Lower lobe of right lung (tissue), 2 donors: ENCODE measurements around the gene XPR1. TPM values are rescaled to one million over a fixed set of nuclear protein-coding genes. Genes with fewer than 3 reads are reported as not detected.

ENCODE experiments used
- ATAC-seq, 2 donors: fragments of 200-7000 bp; cut with Tn5 transposase; one replicate each; pipeline ENCODE4 v1.9.1; 2020 to 2022; ENCODE audit warnings: mild to moderate bottlenecking in 2 of 2, moderate library complexity in 2 of 2
- DNase-seq: peaks from one replicate; pipeline ENCODE4 v3.0.0-alpha.2; 2020
- H3K27ac ChIP-seq: fragments of 200-600 bp; one replicate; pipeline ENCODE4 v1.8.0; 2022
- H3K27me3 ChIP-seq: fragments of 200-600 bp; one replicate; pipeline ENCODE4 v1.8.0; 2022; ENCODE audit warnings: low read depth
- H3K36me3 ChIP-seq: fragments of 200-600 bp; one replicate; pipeline ENCODE4 v1.8.0; 2022; ENCODE audit warnings: mild to moderate bottlenecking
- H3K4me1 ChIP-seq: fragments of 200-600 bp; one replicate; pipeline ENCODE4 v1.8.0; 2022
- H3K4me3 ChIP-seq: fragments of 200-600 bp; one replicate; pipeline ENCODE4 v1.8.0; 2022; ENCODE audit warnings: mild to moderate bottlenecking
- H3K9me3 ChIP-seq: fragments of 200-600 bp; one replicate; pipeline ENCODE4 v1.8.0; 2022
- intact Hi-C: fragments of 100-400 bp; cut with DNase I; formaldehyde crosslinking; loops from one replicate; pipeline ENCODE4 v1.11.0; 2022
- total RNA-seq: library from RNA; stranded (reverse); fragmentation: NEBNext Ultra II Directional; extraction: Animal tissue kit (Norgen Biotek cat#: 25700); gene quantifications from one replicate; pipeline ENCODE4 v1.2.1, GENCODE V29; 2021
- TF ChIP-seq, protein P1 (sequence below): fragments of 200-600 bp; IDR thresholded peaks from one replicate; pipeline ENCODE4 v1.8.0; 2022; ENCODE audit warnings: antibody characterized with exemption, mild to moderate bottlenecking
- donor health status: DM: no; HTN: yes; CAD: no; lungs with severe emphysema.

Gene XPR1
- total RNA-seq, 1 donor from 2014 or later = 21.1 TPM

DNA sequence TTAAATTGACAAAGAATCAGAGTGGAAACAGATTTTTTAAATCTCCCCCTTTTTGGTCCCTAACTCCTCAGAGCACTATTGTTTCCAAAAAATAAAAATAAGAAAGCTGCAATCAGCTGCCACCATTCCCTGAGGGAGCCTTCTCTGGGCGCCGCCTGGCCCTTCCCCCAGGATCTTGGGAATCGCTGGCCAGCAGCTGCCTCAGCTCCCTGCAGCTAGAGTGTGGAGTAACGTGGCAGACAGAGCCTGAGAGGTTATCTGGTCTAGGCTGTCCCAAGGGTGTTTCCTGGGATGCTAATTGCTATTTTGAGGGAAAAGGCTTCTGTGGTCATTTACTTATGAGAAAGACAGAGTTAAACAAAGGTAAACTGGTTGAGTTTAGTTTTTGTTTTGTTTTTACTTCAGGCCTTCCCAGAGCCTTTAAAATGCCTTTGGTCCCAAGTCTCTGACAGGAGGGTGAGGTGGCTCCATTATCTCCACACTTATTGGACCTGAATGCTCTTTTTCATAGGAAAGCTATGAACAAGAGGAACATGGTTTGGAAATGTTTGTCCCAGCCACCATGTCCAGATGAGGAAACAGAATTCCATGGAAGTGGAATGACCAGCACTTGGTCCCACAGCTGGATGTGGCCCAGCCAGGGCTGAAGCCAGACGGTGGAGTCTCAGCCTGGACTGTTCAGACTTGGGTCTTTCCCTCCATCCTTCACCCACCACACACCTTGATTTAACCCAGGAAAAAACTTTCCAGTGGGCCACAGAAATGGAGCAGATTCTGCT lies 266.8 kb downstream of the XPR1 start:
- no peak overlapping the region for H3K4me3 ChIP-seq
- TF ChIP-seq, protein P1, sequence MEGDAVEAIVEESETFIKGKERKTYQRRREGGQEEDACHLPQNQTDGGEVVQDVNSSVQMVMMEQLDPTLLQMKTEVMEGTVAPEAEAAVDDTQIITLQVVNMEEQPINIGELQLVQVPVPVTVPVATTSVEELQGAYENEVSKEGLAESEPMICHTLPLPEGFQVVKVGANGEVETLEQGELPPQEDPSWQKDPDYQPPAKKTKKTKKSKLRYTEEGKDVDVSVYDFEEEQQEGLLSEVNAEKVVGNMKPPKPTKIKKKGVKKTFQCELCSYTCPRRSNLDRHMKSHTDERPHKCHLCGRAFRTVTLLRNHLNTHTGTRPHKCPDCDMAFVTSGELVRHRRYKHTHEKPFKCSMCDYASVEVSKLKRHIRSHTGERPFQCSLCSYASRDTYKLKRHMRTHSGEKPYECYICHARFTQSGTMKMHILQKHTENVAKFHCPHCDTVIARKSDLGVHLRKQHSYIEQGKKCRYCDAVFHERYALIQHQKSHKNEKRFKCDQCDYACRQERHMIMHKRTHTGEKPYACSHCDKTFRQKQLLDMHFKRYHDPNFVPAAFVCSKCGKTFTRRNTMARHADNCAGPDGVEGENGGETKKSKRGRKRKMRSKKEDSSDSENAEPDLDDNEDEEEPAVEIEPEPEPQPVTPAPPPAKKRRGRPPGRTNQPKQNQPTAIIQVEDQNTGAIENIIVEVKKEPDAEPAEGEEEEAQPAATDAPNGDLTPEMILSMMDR = no peak
- no peaks in the 10 kb centered on the region for H3K36me3 ChIP-seq
- no peaks in the 10 kb centered on the region for H3K27me3 ChIP-seq
- no peak overlapping the region for H3K27ac ChIP-seq
- ATAC-seq = peak in 1 of 2 donors; percentile 14
- no peak for DNase-seq
- H3K4me1 ChIP-seq = peaks cover 4% of the 10 kb centered on the region
- intact Hi-C loops = no loop called here
- H3K9me3 ChIP-seq = no peaks in the 10 kb centered on the region

DNA sequence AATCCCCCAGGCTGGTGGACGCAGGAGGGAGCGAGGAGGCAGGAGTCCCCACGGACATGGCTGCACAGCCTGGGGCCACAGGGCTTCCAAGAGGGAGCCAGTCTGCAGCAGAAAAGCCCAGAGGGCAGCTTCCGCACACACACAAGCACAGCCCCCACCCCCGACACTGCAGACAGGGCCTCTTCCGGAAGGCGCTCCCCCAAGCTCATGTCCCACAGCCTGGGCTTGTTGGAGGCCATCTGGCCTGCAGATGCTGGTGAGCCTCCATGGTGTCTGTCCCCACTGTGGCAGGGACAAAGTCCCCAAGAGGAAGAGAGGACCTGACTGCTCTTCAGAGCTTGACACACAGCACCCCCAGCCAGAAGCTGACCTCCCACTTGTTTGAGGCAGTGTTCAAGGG lies 267.4 kb downstream of the XPR1 start:
- intact Hi-C loops = no loop called here
- H3K27ac ChIP-seq = no peak overlapping the region
- no peaks in the 10 kb centered on the region for H3K27me3 ChIP-seq
- H3K4me3 ChIP-seq = no peak overlapping the region
- ATAC-seq (no peak), DNase-seq (no peak)
- H3K9me3 ChIP-seq = no peaks in the 10 kb centered on the region
- peaks cover 4% of the 10 kb centered on the region for H3K4me1 ChIP-seq
- no peaks in the 10 kb centered on the region for H3K36me3 ChIP-seq
- TF ChIP-seq, protein P1 = no peak

DNA sequence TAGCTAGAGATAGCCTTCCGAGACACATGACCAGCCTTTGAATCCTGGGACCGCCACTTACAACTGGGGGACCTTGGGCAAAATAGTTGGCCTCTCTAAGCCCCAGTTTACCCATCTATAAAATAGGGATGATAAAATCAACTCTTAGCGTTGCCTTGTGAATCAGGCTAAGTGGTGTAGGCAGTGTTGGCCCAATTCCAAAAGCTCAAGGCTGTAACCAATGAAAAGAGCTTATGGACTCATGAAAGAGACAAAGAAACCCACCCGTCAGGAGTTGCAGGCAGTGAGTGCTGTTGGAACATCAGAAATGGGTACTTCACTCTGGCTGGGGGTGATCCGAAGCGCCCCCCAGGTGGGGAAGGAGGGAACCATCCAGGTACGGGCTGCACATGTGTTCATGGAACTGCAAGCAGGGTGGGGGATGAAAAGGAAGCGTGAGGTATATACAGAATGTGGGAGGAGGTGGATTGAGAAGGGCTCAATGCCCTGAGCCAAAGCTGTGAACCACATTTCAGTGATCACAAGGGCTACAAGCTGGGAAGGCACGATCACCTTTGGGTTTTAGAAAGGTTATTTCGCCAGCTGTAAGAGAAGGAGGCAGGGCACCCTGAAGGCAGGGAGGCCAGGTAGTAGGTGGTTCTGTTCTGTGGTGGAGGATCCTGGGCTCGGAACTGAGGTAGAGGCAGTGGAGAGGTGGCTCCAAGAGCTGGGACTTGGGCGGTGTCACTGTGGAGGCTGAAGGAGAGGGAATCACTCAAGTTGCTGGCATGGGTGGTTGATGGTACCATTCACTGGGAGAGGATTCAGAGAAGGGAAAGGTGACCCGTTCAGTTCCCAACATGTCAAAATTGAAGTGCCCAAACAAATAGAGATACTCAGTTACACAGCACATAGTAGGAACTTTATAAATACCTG lies 269.5 kb downstream of the XPR1 start:
- DNase-seq (no peak), ATAC-seq (no peak)
- intact Hi-C loops = no loop called here
- Histone ChIP-seq H3K36me3 (no peaks in the 10 kb centered on the region), H3K27me3 (no peaks in the 10 kb centered on the region), H3K9me3 (no peaks in the 10 kb centered on the region), H3K4me1 (peaks cover 4% of the 10 kb centered on the region), H3K4me3 (no peak overlapping the region), H3K27ac (no peak overlapping the region)
- TF ChIP-seq, protein P1 = no peak

DNA sequence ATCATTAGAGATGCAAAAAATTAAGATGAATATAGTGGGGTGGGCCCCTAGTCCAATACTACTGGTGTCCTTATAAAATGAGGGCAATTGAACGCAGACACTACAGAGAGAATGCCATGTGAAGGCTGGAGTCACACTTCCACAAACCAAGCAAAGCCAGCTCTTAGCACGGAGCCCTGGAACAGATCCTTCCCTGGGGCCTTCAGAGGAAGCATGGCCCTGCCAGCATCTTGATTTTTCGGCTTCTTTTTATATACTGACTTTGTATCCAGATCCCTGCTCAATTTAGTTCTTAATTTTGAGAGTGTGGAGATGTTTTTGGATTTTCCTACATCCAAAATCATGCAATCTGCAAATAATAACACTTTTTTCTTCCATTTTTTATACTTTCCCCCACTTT lies 270.7 kb downstream of the XPR1 start:
- TF ChIP-seq, protein P1 = no peak
- intact Hi-C loops = no loop called here
- ATAC-seq = no peak

DNA sequence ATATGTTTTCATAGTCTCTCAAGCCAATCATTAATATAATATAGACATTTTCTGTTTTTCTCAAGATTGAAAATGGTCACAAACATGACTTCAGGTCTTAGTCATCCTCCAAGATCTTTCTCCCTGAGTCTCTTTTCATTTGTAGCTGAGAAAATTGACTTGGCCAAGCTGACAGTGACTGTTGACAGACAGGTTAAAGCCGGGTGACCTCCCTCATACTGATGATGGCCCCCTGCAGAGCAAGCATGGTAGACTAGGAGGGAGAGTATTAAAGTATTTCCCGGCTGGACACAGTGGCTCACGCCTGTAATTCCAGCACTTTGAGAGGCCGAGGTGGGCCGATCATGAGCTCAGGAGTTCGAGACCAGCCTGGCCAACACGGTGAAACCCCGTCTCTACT lies 274.1 kb downstream of the XPR1 start:
- Histone ChIP-seq H3K36me3 (no peaks in the 10 kb centered on the region), H3K27me3 (no peaks in the 10 kb centered on the region), H3K9me3 (no peaks in the 10 kb centered on the region), H3K4me3 (no peak overlapping the region), H3K4me1 (no peaks in the 10 kb centered on the region), H3K27ac (no peak overlapping the region)
- intact Hi-C loops = no loop called here
- TF ChIP-seq, protein P1 = no peak
- ATAC-seq = no peak
- DNase-seq = no peak

More for the DNA sequence above, 270.7 kb downstream of the XPR1 start:
- no peak overlapping the region for H3K27ac ChIP-seq
- no peak overlapping the region for H3K4me3 ChIP-seq
- peaks cover 4% of the 10 kb centered on the region for H3K4me1 ChIP-seq
- no peaks in the 10 kb centered on the region for H3K9me3 ChIP-seq
- H3K27me3 ChIP-seq = no peaks in the 10 kb centered on the region
- H3K36me3 ChIP-seq = no peaks in the 10 kb centered on the region
- DNase-seq = no peak
